ENCODE results near the gene RGS6. TPM values are rescaled to one million over a fixed set of nuclear protein-coding genes. Genes with fewer than 3 reads are reported as not detected.

RGS6 gene
- total RNA-seq, 1 donor from 2014 or later, result not detected

GRCh38 chr14:72582582-72582981 is 650.4 kb downstream of the RGS6 start:
- Mint-ChIP-seq H3K4me1 (no peaks in the 10 kb centered on the region), H3K9me3 (no peaks in the 10 kb centered on the region), H3K4me3 (no peak overlapping the region), H3K27ac (no peak overlapping the region), H3K27me3 (no peaks in the 10 kb centered on the region), H3K36me3 (ENCODE audit: low read depth) (no peaks in the 10 kb centered on the region)
- DNase-seq (no peak), ATAC-seq (ENCODE audit: low read depth) (no peak)
- no peak for TF ChIP-seq CTCF (IDR thresholded peaks at IDR 0.05)
- intact Hi-C loops (cut with micrococcal nuclease), result no loop called here
- CTCF ChIA-PET, result no interaction called here
- POLR2A ChIA-PET, result no interaction called here

GRCh38 chr14:72583316-72584272 is 651.4 kb downstream of the RGS6 start:
- Mint-ChIP-seq H3K27me3 (no peaks in the 10 kb centered on the region), H3K27ac (no peak overlapping the region), H3K4me1 (peaks cover 5% of the 10 kb centered on the region), H3K9me3 (no peaks in the 10 kb centered on the region), H3K4me3 (no peak overlapping the region), H3K36me3 (ENCODE audit: low read depth) (no peaks in the 10 kb centered on the region)
- POLR2A ChIA-PET, result no interaction called here
- DNase-seq (no peak), ATAC-seq (ENCODE audit: low read depth) (no peak)
- no peak for TF ChIP-seq CTCF (IDR thresholded peaks at IDR 0.05)
- intact Hi-C loops (cut with micrococcal nuclease), result no loop called here
- CTCF ChIA-PET, result no interaction called here

DNA sequence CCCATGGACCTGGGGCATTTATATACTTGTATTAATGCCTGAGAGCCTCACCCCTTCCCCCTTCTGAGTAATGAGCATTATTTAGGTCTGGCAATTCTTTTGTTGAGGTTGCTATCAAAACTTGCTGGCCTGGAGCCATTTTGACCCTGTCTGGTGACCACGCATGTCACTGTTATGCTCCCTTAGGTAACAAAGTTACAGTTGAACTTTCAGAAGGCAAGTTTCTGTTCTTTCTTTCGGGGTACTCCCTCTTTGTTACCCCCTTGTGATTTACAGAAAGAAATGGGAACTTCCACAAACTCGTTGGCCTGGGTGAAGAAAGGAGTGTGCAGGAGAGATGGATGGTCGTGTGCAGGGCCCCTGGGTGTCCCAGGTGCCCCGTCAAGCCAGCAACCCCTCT is 656.3 kb downstream of the RGS6 start:
- Mint-ChIP-seq H3K9me3 (peaks cover 3% of the 10 kb centered on the region), H3K4me3 (no peak overlapping the region), H3K36me3 (ENCODE audit: low read depth) (no peaks in the 10 kb centered on the region), H3K27ac (peak overlapping the region; percentile 60), H3K27me3 (no peaks in the 10 kb centered on the region), H3K4me1 (peaks cover 37% of the 10 kb centered on the region)
- CTCF ChIA-PET, result interaction anchor here (1.0 kb wide), 1 partner anchor 10 kb away, joined by 4 read pairs; no protein-coding TSS in a partner anchor
- ATAC-seq (ENCODE audit: low read depth) (peak; percentile 7), DNase-seq (no peak)
- POLR2A ChIA-PET, result interaction anchor here (1.6 kb wide), 1 partner anchor 10 kb away, joined by 3 read pairs; no protein-coding TSS in a partner anchor
- intact Hi-C loops (cut with micrococcal nuclease), result no loop called here
- TF ChIP-seq CTCF (IDR thresholded peaks at IDR 0.05), result no peak

GRCh38 chr14:72589652-72590051 is 657.4 kb downstream of the RGS6 start:
- no peaks in the 10 kb centered on the region for H3K36me3 Mint-ChIP-seq (ENCODE audit: low read depth)
- peaks cover 45% of the 10 kb centered on the region for H3K4me1 Mint-ChIP-seq
- ChIA-PET CTCF (no interaction called here), POLR2A (interaction anchor here (0.6 kb wide), 1 partner anchor 325 kb away, joined by 6 read pairs; no protein-coding TSS in a partner anchor)
- intact Hi-C loops (cut with micrococcal nuclease), result loop anchor here (5.0 kb wide), 1 partner anchor 303 kb away; the partner anchor contains the start of gene DPF3
- H3K27me3 Mint-ChIP-seq, result no peaks in the 10 kb centered on the region
- no peak for TF ChIP-seq CTCF (IDR thresholded peaks at IDR 0.05)
- H3K4me3 Mint-ChIP-seq, result no peak overlapping the region
- no peak for DNase-seq
- H3K27ac Mint-ChIP-seq, result no peak overlapping the region
- H3K9me3 Mint-ChIP-seq, result peaks cover 3% of the 10 kb centered on the region
- no peak for ATAC-seq (ENCODE audit: low read depth)

DNA sequence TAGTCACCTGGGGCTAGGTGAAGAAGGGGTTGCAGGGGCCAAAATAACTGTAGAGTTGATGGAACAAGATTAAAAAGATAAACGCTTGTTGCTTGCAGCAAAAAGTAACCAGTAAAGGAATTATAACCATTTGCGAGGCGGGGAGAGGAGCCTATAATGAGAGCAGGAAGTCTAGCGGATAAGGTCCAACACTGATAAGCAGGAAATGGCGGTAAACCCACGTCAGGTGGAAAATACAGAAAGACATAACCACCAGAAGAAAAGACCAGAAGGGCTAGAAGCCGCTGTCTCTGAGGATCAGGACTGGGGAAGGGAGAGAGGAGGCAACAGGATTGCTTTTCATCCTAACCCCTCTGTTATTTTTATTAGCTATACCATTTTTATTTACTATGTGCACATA is 658.3 kb downstream of the RGS6 start:
- peaks cover 3% of the 10 kb centered on the region for H3K9me3 Mint-ChIP-seq
- intact Hi-C loops (cut with micrococcal nuclease), result loop anchor here (5.0 kb wide), 1 partner anchor 302 kb away; the partner anchor contains the start of gene DPF3
- DNase-seq (no peak), ATAC-seq (ENCODE audit: low read depth) (peak; percentile 47)
- no peaks in the 10 kb centered on the region for H3K27me3 Mint-ChIP-seq
- POLR2A ChIA-PET, result no interaction called here
- no peak for TF ChIP-seq CTCF (IDR thresholded peaks at IDR 0.05)
- peaks cover 49% of the 10 kb centered on the region for H3K4me1 Mint-ChIP-seq
- peak overlapping the region; percentile 56 for H3K27ac Mint-ChIP-seq
- CTCF ChIA-PET, result interaction anchor here (0.6 kb wide), 1 partner anchor 94 kb away, joined by 3 read pairs; no protein-coding TSS in a partner anchor
- H3K4me3 Mint-ChIP-seq, result peak overlapping the region; percentile 81
- no peaks in the 10 kb centered on the region for H3K36me3 Mint-ChIP-seq (ENCODE audit: low read depth)
